Body of pancreas (tissue), 4 donors: ENCODE data around the gene PPT2. TPM values are rescaled to one million over a fixed set of nuclear protein-coding genes. Genes with fewer than 3 reads are reported as not detected.

ENCODE experiments used
- ATAC-seq: fragments of 150-250 bp; one replicate; pipeline ENCODE4 v1.9.1; 2016
- DNase-seq, 4 donors: peaks; one replicate each; pipeline ENCODE4 v3.0.0-alpha.2; 2019
- H3K27ac ChIP-seq, 4 donors: fragments of 200-600 bp; sonication (generic); 1 replicate in 3 of 4; 2 replicates in 1 of 4; pipeline versions ENCODE4 v1.5.1 to v1.6.1; 2016 to 2019; ENCODE audit warnings: mild to moderate bottlenecking in 1 of 4, mixed read lengths in 1 of 4, moderate library complexity in 1 of 4
- H3K27me3 ChIP-seq, 2 donors: fragments of 200-600 bp; sonication (generic); one replicate each; pipeline ENCODE4 v1.6.0; 2016; ENCODE audit warnings: mild to moderate bottlenecking in 1 of 2
- H3K36me3 ChIP-seq, 2 donors: fragments of 200-600 bp; sonication (generic); replicated peaks in 1 of 2; 2 replicates each; pipeline ENCODE4 v1.5.1; 2016; ENCODE audit warnings: low read depth in 2 of 2; ENCODE audit not compliant: insufficient read depth in 1 of 2
- H3K4me1 ChIP-seq: fragments of 200-600 bp; sonication (generic); one replicate; pipeline ENCODE4 v1.6.0; 2016
- H3K4me3 ChIP-seq, 2 donors: fragments of 200-600 bp; sonication (generic); 1 replicate in 1 of 2; 2 replicates in 1 of 2; pipeline ENCODE4 v1.5.1; 2016 to 2019
- H3K9me3 ChIP-seq, 3 donors: fragments of 200-600 bp; sonication (generic); 1 replicate in 2 of 3; 2 replicates in 1 of 3; pipeline ENCODE4 v1.5.1; 2016
- POLR2A ChIP-seq, 3 donors: fragments of 450-650 bp; IDR thresholded peaks; one replicate each; pipeline ENCODE4 v1.6.1; 2016; ENCODE audit warnings: antibody characterized with exemption in 3 of 3, mild to moderate bottlenecking in 2 of 3
- WGBS, 2 donors: methylation state at CpG; one replicate each; pipeline ENCODE4 v1.1.5; 2017; 5-methylcytosine and 5-hydroxymethylcytosine counted together
- intact Hi-C: fragments of 100-400 bp; cut with DNase I; formaldehyde crosslinking; loops from one replicate; pipeline ENCODE4 v1.15.1; 2023
- total RNA-seq, 2 donors: library from RNA; depleted of rRNA; stranded (reverse); fragments of >200 nt; gene quantifications; one replicate each; pipeline ENCODE4 v1.1.0, GENCODE V29; 2016
- TF ChIP-seq, protein P1 (sequence below), 7 experiments: fragments of 450-650 bp in 4 of 7; fragments of 200-600 bp in 3 of 7; sonication (generic) in 3 of 7; IDR thresholded peaks; one replicate each; pipeline ENCODE4 v1.5.1; 2016 to 2019; ENCODE audit warnings: antibody characterized with exemption in 7 of 7

PPT2 gene
- total RNA-seq, 2 donors from 2014 or later = 3.6 to 9.9 TPM

DNA sequence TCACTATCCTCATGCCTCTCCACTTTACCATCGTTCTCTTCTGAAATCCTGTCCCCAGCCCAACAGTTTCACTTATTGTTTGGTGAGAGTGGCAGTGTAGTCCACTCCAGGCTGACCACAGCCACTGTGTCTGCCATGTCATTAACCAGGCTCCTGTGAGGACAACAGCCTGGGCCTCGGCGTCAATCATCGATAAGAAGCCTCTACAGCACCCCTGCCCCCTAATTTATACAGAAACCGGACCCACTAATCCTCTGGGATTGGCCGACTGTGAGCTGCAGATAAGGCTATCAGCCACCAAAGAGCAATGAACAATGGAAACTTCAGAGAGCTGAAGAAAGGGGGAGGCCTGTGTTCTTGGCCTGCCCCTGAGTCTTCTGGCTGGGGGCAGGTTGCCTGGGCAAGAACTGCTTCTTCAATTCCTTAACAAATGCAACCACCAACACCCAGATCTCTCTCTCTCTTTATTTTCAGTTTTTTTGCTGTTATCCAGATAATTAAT is 13.9 kb downstream of the PPT2 start:
- Histone ChIP-seq H3K9me3 (no peaks in the 10 kb centered on the region), H3K36me3 (peaks cover 0 to 1% of the 10 kb centered on the region in 2 donors), H3K4me3 (no peak overlapping the region), H3K27me3 (no peaks in the 10 kb centered on the region), H3K27ac (no peak overlapping the region), H3K4me1 (no peaks in the 10 kb centered on the region)
- intact Hi-C loops = no loop called here
- 39 to 41% methylated on average over 6 of the region's 6 CpGs for WGBS, 2 donors
- TF ChIP-seq, protein P1, sequence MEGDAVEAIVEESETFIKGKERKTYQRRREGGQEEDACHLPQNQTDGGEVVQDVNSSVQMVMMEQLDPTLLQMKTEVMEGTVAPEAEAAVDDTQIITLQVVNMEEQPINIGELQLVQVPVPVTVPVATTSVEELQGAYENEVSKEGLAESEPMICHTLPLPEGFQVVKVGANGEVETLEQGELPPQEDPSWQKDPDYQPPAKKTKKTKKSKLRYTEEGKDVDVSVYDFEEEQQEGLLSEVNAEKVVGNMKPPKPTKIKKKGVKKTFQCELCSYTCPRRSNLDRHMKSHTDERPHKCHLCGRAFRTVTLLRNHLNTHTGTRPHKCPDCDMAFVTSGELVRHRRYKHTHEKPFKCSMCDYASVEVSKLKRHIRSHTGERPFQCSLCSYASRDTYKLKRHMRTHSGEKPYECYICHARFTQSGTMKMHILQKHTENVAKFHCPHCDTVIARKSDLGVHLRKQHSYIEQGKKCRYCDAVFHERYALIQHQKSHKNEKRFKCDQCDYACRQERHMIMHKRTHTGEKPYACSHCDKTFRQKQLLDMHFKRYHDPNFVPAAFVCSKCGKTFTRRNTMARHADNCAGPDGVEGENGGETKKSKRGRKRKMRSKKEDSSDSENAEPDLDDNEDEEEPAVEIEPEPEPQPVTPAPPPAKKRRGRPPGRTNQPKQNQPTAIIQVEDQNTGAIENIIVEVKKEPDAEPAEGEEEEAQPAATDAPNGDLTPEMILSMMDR (IDR thresholded peaks at IDR 0.05) = no peak
- no peak for TF ChIP-seq POLR2A (IDR thresholded peaks at IDR 0.05)
- ATAC-seq (no peak), DNase-seq (no peak)

DNA sequence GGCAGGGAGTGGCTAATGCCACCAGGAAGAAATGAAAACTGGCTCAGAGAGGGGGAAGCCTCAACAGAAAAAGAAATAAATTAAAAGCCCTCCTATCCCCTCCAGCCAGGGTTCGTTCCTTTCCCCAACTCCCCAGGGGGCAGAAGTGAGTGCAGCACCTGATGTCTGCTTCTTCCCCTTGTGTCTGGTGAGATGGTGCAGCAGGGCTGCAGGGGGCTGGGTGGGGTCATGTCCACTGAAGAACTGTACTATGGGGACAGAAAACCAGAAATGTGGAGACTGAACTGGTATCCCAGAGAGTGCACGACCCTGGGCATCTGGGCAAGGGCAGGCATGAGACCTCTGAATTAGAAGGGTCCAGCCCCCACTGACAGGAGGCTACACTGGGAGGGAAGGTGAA is 14.4 kb downstream of the PPT2 start:
- WGBS, 2 donors = 75 to 89% methylated on average over 2 of the region's 2 CpGs
- no peak overlapping the region for H3K27ac ChIP-seq
- DNase-seq = no peak

DNA sequence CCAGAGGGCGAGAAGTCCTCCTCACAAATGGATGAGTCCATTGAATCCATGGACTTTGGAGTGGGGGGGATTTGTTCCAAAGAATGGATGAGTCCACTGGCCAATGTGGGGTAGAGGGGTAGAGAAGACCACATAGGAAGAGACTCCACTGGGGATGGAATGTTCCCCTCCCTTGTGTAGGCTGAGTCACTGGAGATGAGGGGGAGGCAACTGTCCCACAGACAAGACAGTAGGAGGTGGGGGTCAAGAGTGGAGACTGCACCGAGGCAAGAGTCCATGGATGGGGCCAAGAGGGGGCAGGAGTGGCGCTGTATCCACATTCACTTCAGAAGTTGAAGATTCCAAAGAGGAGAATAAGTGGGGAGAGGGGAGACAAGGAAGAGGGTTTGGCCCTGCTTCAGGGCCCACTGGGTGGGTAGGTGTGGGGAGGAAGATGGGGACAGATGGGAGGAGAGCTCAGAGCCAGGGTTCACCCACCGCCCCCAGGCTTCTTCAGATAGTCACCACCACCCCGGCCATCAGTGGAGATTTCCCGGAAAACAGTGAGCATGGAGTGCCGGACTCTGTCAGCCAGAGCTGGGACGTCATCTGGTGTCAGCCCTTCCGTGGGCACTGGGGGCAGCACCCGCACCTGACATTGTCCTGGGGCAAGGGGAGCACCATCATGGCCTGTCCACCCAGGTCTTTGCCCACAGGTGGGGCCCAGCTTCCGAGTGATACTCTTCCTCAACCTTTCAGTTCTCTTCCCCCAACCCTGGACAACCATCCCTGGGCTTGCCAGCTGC is 15.1 kb downstream of the PPT2 start:
- TF ChIP-seq POLR2A (IDR thresholded peaks at IDR 0.05) = no peak
- TF ChIP-seq, protein P1 (IDR thresholded peaks at IDR 0.05) = no peak
- intact Hi-C loops = no loop called here
- ATAC-seq = no peak
- H3K4me1 ChIP-seq = no peaks in the 10 kb centered on the region
- H3K9me3 ChIP-seq = no peaks in the 10 kb centered on the region
- 80 to 90% methylated on average over 7 to 11 of the region's 11 CpGs for WGBS, 2 donors
- no peaks in the 10 kb centered on the region for H3K27me3 ChIP-seq
- no peak overlapping the region for H3K4me3 ChIP-seq
- H3K27ac ChIP-seq = no peak overlapping the region
- no peak for DNase-seq
- H3K36me3 ChIP-seq = peaks cover 0 to 1% of the 10 kb centered on the region in 2 donors

More for the DNA sequence above, 14.4 kb downstream of the PPT2 start:
- H3K27me3 ChIP-seq = no peaks in the 10 kb centered on the region
- TF ChIP-seq, protein P1 (IDR thresholded peaks at IDR 0.05) = no peak
- no peak for TF ChIP-seq POLR2A (IDR thresholded peaks at IDR 0.05)
- H3K9me3 ChIP-seq = no peaks in the 10 kb centered on the region
- no peaks in the 10 kb centered on the region for H3K4me1 ChIP-seq
- intact Hi-C loops = no loop called here
- no peak overlapping the region for H3K4me3 ChIP-seq
- H3K36me3 ChIP-seq = peaks cover 0 to 1% of the 10 kb centered on the region in 2 donors
- no peak for ATAC-seq

DNA sequence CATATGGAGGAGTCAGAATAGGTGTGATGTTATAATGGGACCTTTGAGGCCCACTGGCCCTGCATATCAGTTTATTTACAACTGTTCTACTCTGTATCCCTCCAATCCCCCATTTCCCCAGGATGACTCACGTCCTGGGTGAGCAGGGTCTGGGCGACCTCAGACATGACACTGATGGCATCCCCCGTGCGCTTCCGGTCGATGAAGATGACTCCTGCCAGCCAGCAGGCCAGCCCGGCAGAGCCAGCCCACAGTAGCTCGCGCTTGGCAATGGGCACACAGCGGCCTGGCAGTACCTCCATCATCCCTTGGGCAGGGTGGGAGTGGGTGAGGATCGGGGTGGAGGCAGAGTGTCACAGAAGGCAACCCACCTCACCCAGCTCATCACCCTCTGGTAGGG is 16.4 kb downstream of the PPT2 start:
- Histone ChIP-seq H3K27me3 (no peaks in the 10 kb centered on the region), H3K27ac (no peak overlapping the region), H3K9me3 (no peaks in the 10 kb centered on the region), H3K4me3 (no peak overlapping the region), H3K36me3 (peaks cover 0 to 1% of the 10 kb centered on the region in 2 donors), H3K4me1 (peaks cover 9% of the 10 kb centered on the region)
- ATAC-seq (no peak), DNase-seq (no peak)
- no peak for TF ChIP-seq POLR2A (IDR thresholded peaks at IDR 0.05)
- TF ChIP-seq, protein P1 (IDR thresholded peaks at IDR 0.05) = no peak
- WGBS, 2 donors = 95 to 97% methylated on average over 8 to 11 of the region's 11 CpGs
- intact Hi-C loops = no loop called here
